Ascending aorta (tissue), 2 donors: ENCODE data around the gene DARS1. TPM values are rescaled to one million over a fixed set of nuclear protein-coding genes. Genes with fewer than 3 reads are reported as not detected.
"Not testable (repeated sequence)": the region's sequence is repeated elsewhere in the genome, so short reads cannot be mapped to it uniquely, and the experiment has no call there.

ENCODE experiments used
- DNase-seq, 2 donors: peaks; one replicate each; pipeline ENCODE4 v3.0.0-alpha.2; 2019; ENCODE audit warnings: low spot score in 2 of 2
- H3K27ac ChIP-seq, 2 donors: fragments of 200-600 bp; sonication (generic); one replicate each; pipeline ENCODE4 v1.5.1; 2016 to 2017; ENCODE audit warnings: mild to moderate bottlenecking in 1 of 2
- H3K27me3 ChIP-seq: fragments of 200-600 bp; sonication (generic); one replicate; pipeline ENCODE4 v1.5.1; 2017
- H3K36me3 ChIP-seq, 2 donors: fragments of 200-600 bp; sonication (generic); one replicate each; pipeline ENCODE4 v1.5.1; 2016
- H3K4me1 ChIP-seq, 2 donors: fragments of 200-600 bp; sonication (generic); one replicate each; pipeline ENCODE4 v1.5.1; 2016 to 2017; ENCODE audit warnings: mild to moderate bottlenecking in 1 of 2
- H3K4me3 ChIP-seq, 2 donors: fragments of 200-600 bp; sonication (generic); one replicate each; pipeline ENCODE4 v1.5.1; 2016 to 2017; ENCODE audit warnings: mild to moderate bottlenecking in 1 of 2
- H3K9me3 ChIP-seq, 2 donors: fragments of 200-600 bp; sonication (generic); one replicate each; pipeline ENCODE4 v1.5.1; 2016
- intact Hi-C: fragments of 100-400 bp; cut with DNase I; formaldehyde crosslinking; loops from one replicate; pipeline ENCODE4 v1.15.1; 2023
- total RNA-seq: library from RNA; depleted of rRNA; stranded (reverse); fragments of >200 nt; gene quantifications from one replicate; pipeline ENCODE4 v1.1.0, GENCODE V29; 2016
- TF ChIP-seq, protein P1 (sequence below), 3 experiments: fragments of 200-600 bp in 2 of 3; fragments of 450-650 bp in 1 of 3; sonication (generic) in 2 of 3; IDR thresholded peaks; one replicate each; pipeline ENCODE4 v1.5.1; 2016 to 2019; ENCODE audit warnings: antibody characterized with exemption in 3 of 3, mild to moderate bottlenecking in 1 of 3, moderate library complexity in 1 of 3

The DARS1 gene
- total RNA-seq, 1 donor from 2014 or later = 11.6 TPM

DNA sequence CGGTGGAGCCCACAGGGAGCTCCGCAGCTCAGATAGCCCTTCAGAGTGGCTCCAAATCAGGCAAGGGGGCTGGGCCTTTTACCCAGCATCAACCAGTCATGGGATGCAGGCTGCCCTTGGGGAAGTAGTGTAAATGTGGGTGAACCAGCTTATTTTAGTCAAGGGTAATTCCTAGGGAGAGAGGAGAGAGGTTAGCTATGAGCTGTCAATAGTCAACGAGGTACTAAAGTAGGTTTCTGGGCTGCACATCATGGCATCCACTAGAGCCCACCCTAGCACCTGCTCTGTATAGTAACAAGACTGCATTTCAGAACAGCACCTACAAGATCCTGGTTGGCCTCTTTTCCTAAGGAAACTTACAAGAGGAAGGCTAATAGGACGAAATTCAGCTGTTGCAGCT lies 99.7 kb downstream of the DARS1 start:
- Histone ChIP-seq H3K36me3 (no peaks in the 10 kb centered on the region), H3K4me1 (no peaks in the 10 kb centered on the region), H3K27ac (no peak overlapping the region), H3K27me3 (no peaks in the 10 kb centered on the region), H3K4me3 (no peak overlapping the region), H3K9me3 (no peaks in the 10 kb centered on the region)
- intact Hi-C loops = no loop called here
- DNase-seq = no peak
- TF ChIP-seq, protein P1, sequence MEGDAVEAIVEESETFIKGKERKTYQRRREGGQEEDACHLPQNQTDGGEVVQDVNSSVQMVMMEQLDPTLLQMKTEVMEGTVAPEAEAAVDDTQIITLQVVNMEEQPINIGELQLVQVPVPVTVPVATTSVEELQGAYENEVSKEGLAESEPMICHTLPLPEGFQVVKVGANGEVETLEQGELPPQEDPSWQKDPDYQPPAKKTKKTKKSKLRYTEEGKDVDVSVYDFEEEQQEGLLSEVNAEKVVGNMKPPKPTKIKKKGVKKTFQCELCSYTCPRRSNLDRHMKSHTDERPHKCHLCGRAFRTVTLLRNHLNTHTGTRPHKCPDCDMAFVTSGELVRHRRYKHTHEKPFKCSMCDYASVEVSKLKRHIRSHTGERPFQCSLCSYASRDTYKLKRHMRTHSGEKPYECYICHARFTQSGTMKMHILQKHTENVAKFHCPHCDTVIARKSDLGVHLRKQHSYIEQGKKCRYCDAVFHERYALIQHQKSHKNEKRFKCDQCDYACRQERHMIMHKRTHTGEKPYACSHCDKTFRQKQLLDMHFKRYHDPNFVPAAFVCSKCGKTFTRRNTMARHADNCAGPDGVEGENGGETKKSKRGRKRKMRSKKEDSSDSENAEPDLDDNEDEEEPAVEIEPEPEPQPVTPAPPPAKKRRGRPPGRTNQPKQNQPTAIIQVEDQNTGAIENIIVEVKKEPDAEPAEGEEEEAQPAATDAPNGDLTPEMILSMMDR (IDR thresholded peaks at IDR 0.05) = no peak

DNA sequence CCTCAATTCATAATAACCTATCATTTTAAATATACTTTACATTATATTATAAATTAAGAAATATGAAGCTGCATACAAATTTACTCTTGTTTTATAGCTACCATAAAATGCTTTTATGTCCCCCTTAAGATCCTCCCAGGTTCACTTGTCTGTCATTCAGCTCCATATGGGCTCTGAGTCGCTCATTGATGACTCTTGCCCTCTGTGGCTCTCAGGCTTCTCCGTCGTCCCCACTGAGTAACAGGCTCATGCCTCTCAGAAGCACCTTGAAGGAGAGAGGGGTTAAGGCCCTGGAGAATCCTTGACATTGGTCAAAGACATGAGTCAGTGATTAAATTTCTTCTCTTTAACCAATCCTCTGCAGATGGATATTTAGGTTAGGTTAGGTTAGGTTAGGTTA lies 103.0 kb downstream of the DARS1 start:
- intact Hi-C loops = no loop called here
- no peak for DNase-seq
- TF ChIP-seq, protein P1 (IDR thresholded peaks at IDR 0.05) = no peak
- H3K4me3 ChIP-seq = no peak overlapping the region
- H3K4me1 ChIP-seq = no peaks in the 10 kb centered on the region
- H3K36me3 ChIP-seq = no peaks in the 10 kb centered on the region
- no peaks in the 10 kb centered on the region for H3K9me3 ChIP-seq
- no peaks in the 10 kb centered on the region for H3K27me3 ChIP-seq
- no peak overlapping the region for H3K27ac ChIP-seq

DNA sequence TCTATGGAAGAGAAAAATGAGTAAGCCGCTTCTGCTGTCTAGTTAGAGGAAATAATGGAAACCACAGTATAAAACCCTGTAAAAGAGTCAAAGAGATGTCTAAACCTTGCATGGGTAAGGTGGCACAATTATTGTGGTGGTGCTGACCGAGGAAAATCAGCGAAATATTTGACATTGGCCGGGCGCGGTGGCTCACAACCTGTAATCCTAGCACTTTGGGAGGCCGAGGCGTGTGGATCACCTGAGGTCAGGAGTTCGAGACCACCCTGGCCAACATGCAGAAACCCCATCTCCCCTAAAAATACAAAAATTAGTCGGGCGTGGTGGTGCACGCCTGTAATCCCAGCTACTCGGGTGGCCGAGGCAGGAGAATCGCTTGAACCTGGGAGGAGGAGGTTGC lies 108.7 kb downstream of the DARS1 start:
- H3K4me3 ChIP-seq = peak overlapping the region; percentile 82 to 83
- not testable (repeated sequence) for H3K36me3 ChIP-seq, DNase-seq, H3K9me3 ChIP-seq, H3K4me1 ChIP-seq, H3K27me3 ChIP-seq
- intact Hi-C loops = loop anchor here (1.0 to 10.0 kb wide), 4 partner anchors 109 to 822 kb away; partner anchors contain the start of genes DARS1, R3HDM1, RAB3GAP1 and UBXN4
- peak overlapping the region; percentile 87 to 91 for H3K27ac ChIP-seq

DNA sequence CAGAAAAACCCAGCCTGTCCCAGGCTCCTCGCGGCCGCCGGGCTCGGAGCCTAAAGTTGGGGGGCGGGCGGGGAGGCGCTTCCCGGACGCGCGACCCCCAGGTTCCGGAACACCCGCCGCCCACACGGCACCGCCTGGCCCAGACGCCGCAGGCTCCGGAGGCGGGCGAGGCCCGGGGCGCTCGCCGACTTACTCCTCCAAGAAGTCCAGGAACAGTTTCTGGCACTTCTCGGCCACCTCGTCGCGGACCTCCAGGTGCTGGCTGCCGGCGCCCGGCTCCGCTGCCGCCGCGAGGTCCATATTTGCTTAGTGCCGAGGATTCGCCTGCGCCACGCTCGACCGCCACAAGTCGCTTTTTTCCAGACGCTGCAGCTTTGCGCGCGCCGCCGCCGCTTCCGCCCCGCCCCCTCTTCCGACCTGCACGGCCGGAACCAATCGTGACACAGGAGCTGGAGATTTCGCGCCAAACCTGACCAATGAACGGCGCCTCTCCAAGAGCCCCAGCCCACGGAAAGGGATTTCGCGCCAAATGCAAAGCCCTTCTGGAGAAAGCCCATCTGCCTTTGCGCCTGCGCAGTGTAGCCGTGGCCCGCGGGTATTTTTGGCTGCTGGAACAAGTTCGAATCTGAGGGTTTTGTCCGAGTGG lies 109.2 kb downstream of the DARS1 start, which contains the start of gene MCM6:
MCM6 (minus strand) TSS at position 378 of the 646 bp plus-strand sequence; CDS start at position 300, 78 bp downstream.
- TF ChIP-seq, protein P1 (IDR thresholded peaks at IDR 0.05) = no peak
- peak within 1 kb of the TSS; percentile 87 to 91 for H3K27ac ChIP-seq
- no peaks in the 10 kb centered on the region for H3K9me3 ChIP-seq
- peak within 1 kb of the TSS; percentile 82 to 83 for H3K4me3 ChIP-seq
- intact Hi-C loops = loop anchor here (1.0 to 10.0 kb wide), 4 partner anchors 109 to 821 kb away; partner anchors contain the start of genes DARS1, R3HDM1, RAB3GAP1 and UBXN4
- peaks cover under 1 to 4% of the 10 kb centered on the region in 2 donors for H3K36me3 ChIP-seq
- H3K4me1 ChIP-seq = peaks cover 0 to 5% of the 10 kb centered on the region in 2 donors
- H3K27me3 ChIP-seq = no peaks in the 10 kb centered on the region
- DNase-seq = peak; percentile 92 to 98

DNA sequence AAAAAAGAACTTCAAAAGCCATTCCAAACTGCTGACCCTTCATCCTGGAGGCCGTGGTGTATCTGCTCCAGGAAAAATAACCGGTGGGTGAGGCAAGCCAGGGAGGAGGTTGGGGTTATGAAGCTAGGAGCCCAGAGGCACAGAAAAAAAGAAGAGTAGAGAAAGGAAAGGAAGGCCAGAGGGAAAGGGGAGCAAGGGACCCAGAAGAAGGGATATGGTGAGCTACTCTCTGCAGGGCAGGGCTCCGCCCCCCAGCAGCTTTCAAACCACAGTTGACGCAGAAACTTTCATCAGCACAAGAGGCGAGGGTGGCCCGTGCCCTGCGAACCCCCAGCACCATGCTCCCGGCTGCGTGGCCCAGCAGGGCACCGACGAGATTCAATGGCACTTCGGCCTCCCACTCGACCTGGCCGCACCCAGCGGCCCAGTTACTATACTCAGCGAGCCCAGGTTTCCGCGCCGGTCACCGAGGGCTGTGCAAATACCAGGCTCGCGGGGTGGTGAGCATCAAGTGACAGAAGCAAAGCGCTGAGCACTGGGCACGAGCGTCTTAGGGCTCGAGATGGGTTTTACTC lies 109.8 kb downstream of the DARS1 start:
- H3K27ac ChIP-seq = peak overlapping the region; percentile 87 to 91
- peaks cover 0 to 5% of the 10 kb centered on the region in 2 donors for H3K4me1 ChIP-seq
- TF ChIP-seq, protein P1 (IDR thresholded peaks at IDR 0.05) = no peak
- DNase-seq = peak; percentile 18 to 72
- peaks cover 3 to 6% of the 10 kb centered on the region in 2 donors for H3K36me3 ChIP-seq
- intact Hi-C loops = loop anchor here (1.0 to 10.0 kb wide), 4 partner anchors 110 to 821 kb away; partner anchors contain the start of genes DARS1, R3HDM1, RAB3GAP1 and UBXN4
- no peaks in the 10 kb centered on the region for H3K9me3 ChIP-seq
- H3K27me3 ChIP-seq = no peaks in the 10 kb centered on the region
- peak overlapping the region; percentile 82 to 83 for H3K4me3 ChIP-seq
